ENCODE data around the gene EPB41.

- TF ChIP-seq CTCF (IDR thresholded peaks at IDR 0.05) (no peak), POLR2A (IDR thresholded peaks at IDR 0.05) (no peak)
These were observed 18.9 kb downstream of the EPB41 start for GRCh38 chr1:28933277-28933676.

Measured in prostate gland (tissue), 2 donors.